ENCODE data around the gene ITCH.

GRCh38 chr20:34506480-34506879 lies 143.4 kb downstream of the ITCH start:
- TF ChIP-seq POLR2A (IDR thresholded peaks at IDR 0.05) (no peak), CTCF (IDR thresholded peaks at IDR 0.05) (no peak), EP300 (IDR thresholded peaks at IDR 0.05) (no peak)

Data from ovary (tissue), 3 donors.